HepG2 (cell line): Measurements from ENCODE around the gene ZBTB20. TPM values are rescaled to one million over a fixed set of nuclear protein-coding genes. Genes with fewer than 3 reads are reported as not detected.

Experiments used
- AHR ChIP-seq: IDR thresholded peaks from 2 replicates; pipeline ENCODE4 v1.6.1; 2018; ENCODE audit warnings: missing genetic modification reagents, missing compliant biosample characterization
- ARHGAP35 ChIP-seq: sonication (generic); formaldehyde crosslinking; IDR thresholded peaks from 2 replicates; pipeline ENCODE4 v1.9.0; 2022; ENCODE audit warnings: mild to moderate bottlenecking, inconsistent platforms, moderate library complexity, missing genetic modification reagents, borderline replicate concordance
- HDAC1 ChIP-seq: sonication (generic); formaldehyde crosslinking; IDR thresholded peaks from 2 replicates; pipeline ENCODE4 v1.5.1; 2020; ENCODE audit warnings: mild to moderate bottlenecking, missing genetic modification reagents
- IKZF1 ChIP-seq: fragments of 450-650 bp; IDR thresholded peaks from 2 replicates; pipeline ENCODE4 v1.7.1; 2016
- MTF1 ChIP-seq: sonication (generic); formaldehyde crosslinking; IDR thresholded peaks from 2 replicates; pipeline ENCODE4 v1.5.0; 2020; ENCODE audit warnings: missing genetic modification reagents
- NFYB ChIP-seq: sonication (generic); formaldehyde crosslinking; IDR thresholded peaks from 2 replicates; pipeline ENCODE4 v1.4.0; 2020; ENCODE audit warnings: missing genetic modification reagents
- SP4 ChIP-seq: sonication (generic); formaldehyde crosslinking; IDR thresholded peaks from 2 replicates; pipeline ENCODE4 v1.8.1; 2023; ENCODE audit warnings: mild to moderate bottlenecking, missing genetic modification reagents
- TBX2 ChIP-seq: sonication (generic); formaldehyde crosslinking; IDR thresholded peaks from 2 replicates; pipeline ENCODE4 v1.5.0; 2020; ENCODE audit warnings: missing genetic modification reagents, mild to moderate bottlenecking, borderline replicate concordance
- TEAD2 ChIP-seq: sonication (generic); formaldehyde crosslinking; IDR thresholded peaks from 2 replicates; pipeline ENCODE4 v1.9.0; 2021; ENCODE audit warnings: missing genetic modification reagents
- THYN1 ChIP-seq: sonication (generic); formaldehyde crosslinking; IDR thresholded peaks from 2 replicates; pipeline ENCODE4 v1.8.1; 2023; ENCODE audit warnings: low read depth, mild to moderate bottlenecking, moderate library complexity, missing genetic modification reagents, borderline replicate concordance
- YEATS4 ChIP-seq: sonication (generic); formaldehyde crosslinking; IDR thresholded peaks from 2 replicates; pipeline ENCODE4 v1.4.0; 2020; ENCODE audit warnings: missing genetic modification reagents, borderline replicate concordance
- ZMAT3 ChIP-seq: sonication (generic); formaldehyde crosslinking; conservative IDR thresholded peaks from 2 replicates; pipeline ENCODE4 v1.7.0; 2021; ENCODE audit warnings: missing genetic modification reagents
- ZNF205 ChIP-seq: IDR thresholded peaks from 2 replicates; pipeline ENCODE4 v1.6.1; 2018; ENCODE audit warnings: missing biosample characterization, missing genetic modification reagents
- ZNF335 ChIP-seq: sonication (generic); formaldehyde crosslinking; IDR thresholded peaks from 2 replicates; pipeline ENCODE4 v1.4.0; 2020; ENCODE audit warnings: missing genetic modification reagents
- ZNF547 ChIP-seq: sonication (generic); formaldehyde crosslinking; IDR thresholded peaks from 2 replicates; pipeline ENCODE4 v1.5.1; 2020; ENCODE audit warnings: mild to moderate bottlenecking, missing genetic modification reagents
- ZNF674 ChIP-seq: sonication (generic); formaldehyde crosslinking; IDR thresholded peaks from 2 replicates; pipeline ENCODE4 v1.5.0; 2020; ENCODE audit warnings: low read depth, mild to moderate bottlenecking, missing genetic modification reagents
- ZNF781 ChIP-seq: sonication (generic); formaldehyde crosslinking; IDR thresholded peaks from 2 replicates; pipeline ENCODE4 v1.5.1; 2020; ENCODE audit warnings: borderline replicate concordance, mild to moderate bottlenecking, missing genetic modification reagents; ENCODE audit errors: not compliant biosample characterization
- ZSCAN31 ChIP-seq: sonication (generic); formaldehyde crosslinking; IDR thresholded peaks from 2 replicates; pipeline ENCODE4 v1.5.0; 2020; ENCODE audit warnings: low read depth, mild to moderate bottlenecking, missing genetic modification reagents
- polyA plus RNA-seq, 8 experiments: library from polyadenylated mRNA; depleted of rRNA in 3 of 8; stranded (reverse) in 7 of 8; unstranded in 1 of 8; fragments of >200 nt; fragmentation: Illumina TruSeq in 4 of 8; extraction: Trizol in 4 of 8; gene quantifications; 2 replicates each; pipeline versions ENCODE4 v1.2.1 to v1.2.3, GENCODE V29; 2011 to 2016; ENCODE audit warnings: low read depth in 4 of 8, missing spikeins in 1 of 8, mixed read lengths in 1 of 8; ENCODE audit not compliant: insufficient read depth in 1 of 8
- total RNA-seq, 5 experiments: library from RNA; depleted of rRNA; stranded (reverse); fragments of >200 nt; fragmentation: Illumina TruSeq; extraction: Trizol; gene quantifications; 2 replicates each; pipeline ENCODE4 v1.2.3, GENCODE V29; 2016; ENCODE audit warnings: low read depth in 1 of 5
- TF ChIP-seq, protein P1 (sequence below): sonication (generic); formaldehyde crosslinking; IDR thresholded peaks from 2 replicates; pipeline ENCODE4; 2020; ENCODE audit warnings: missing genetic modification reagents, mild to moderate bottlenecking, borderline replicate concordance
- TF ChIP-seq, protein P2 (sequence below): sonication (generic); formaldehyde crosslinking; IDR thresholded peaks from 2 replicates; pipeline ENCODE4 v1.8.0; 2022; ENCODE audit warnings: missing genetic modification reagents, mild to moderate bottlenecking, moderate library complexity, borderline replicate concordance
- TF ChIP-seq, protein P3 (sequence below): sonication (generic); formaldehyde crosslinking; IDR thresholded peaks from 2 replicates; pipeline ENCODE4 v1.4.0; 2020; ENCODE audit warnings: missing genetic modification reagents
- TF ChIP-seq, protein P4 (sequence below): sonication (generic); formaldehyde crosslinking; IDR thresholded peaks from 2 replicates; pipeline ENCODE4 v1.5.0; 2020; ENCODE audit warnings: missing genetic modification reagents

The ZBTB20 gene
- total and polyA plus RNA-seq, 2 of the 13 experiments (the other 11 are each of a cell fraction or from before 2014, with no cell fraction given), result 1.9 to 8.8 TPM

DNA sequence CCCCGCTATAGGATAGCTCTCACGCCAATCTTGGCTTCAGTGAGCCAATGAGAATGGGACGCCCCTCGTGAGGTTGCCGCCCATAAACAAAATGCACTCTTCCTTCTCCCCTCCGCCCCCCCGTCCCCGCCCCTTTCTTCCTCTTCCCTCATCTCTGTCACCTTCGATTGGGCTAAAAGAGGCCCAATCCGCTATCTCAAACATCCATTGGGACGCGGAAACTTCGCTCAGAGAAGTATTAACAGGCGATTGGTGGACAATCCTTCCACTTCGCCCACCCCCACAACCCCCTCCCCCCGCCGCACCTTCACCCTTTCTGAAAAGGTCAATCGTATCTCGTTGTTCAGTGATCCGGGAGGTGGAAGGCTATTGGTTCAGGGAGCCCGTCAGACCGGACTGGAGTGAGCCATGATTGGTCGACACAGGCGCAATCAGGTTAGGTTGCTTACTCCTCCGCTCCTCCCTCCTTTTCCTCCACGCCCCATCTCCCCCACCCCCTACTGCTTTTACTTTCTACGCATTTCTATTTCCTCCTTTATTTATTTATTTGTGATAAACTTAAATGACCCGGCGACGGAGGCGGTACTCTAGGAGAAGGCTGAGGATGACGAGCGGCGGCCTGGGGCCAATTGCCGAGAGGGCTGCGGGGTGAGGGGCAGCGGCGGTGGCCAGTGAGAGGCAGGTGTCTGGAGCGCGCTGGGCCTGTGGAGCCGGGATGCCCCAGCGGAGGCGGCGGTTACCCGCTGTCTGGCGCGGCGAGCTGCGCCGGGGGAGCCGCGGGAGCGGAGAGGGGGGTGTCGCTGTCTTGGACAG lies 447 bp upstream of the ZBTB20 start (continued):
- TF ChIP-seq, protein P1, sequence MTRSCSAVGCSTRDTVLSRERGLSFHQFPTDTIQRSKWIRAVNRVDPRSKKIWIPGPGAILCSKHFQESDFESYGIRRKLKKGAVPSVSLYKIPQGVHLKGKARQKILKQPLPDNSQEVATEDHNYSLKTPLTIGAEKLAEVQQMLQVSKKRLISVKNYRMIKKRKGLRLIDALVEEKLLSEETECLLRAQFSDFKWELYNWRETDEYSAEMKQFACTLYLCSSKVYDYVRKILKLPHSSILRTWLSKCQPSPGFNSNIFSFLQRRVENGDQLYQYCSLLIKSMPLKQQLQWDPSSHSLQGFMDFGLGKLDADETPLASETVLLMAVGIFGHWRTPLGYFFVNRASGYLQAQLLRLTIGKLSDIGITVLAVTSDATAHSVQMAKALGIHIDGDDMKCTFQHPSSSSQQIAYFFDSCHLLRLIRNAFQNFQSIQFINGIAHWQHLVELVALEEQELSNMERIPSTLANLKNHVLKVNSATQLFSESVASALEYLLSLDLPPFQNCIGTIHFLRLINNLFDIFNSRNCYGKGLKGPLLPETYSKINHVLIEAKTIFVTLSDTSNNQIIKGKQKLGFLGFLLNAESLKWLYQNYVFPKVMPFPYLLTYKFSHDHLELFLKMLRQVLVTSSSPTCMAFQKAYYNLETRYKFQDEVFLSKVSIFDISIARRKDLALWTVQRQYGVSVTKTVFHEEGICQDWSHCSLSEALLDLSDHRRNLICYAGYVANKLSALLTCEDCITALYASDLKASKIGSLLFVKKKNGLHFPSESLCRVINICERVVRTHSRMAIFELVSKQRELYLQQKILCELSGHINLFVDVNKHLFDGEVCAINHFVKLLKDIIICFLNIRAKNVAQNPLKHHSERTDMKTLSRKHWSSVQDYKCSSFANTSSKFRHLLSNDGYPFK (CRISPR knock-in tag), result peak; percentile 51; the same call in 1 of the 2 replicates
- TF ChIP-seq TBX2 (peak; percentile 26; the same call in 1 of the 2 replicates), HDAC1 (CRISPR knock-in tag) (0 out of 2 replicates have a peak, but pooled peaks have one; percentile 40), ZSCAN31 (CRISPR knock-in tag) (no peak), ZMAT3 (CRISPR knock-in tag) (peak; percentile 78; the same call in 1 of the 2 replicates), YEATS4 (peak; percentile 56; the same call in 1 of the 2 replicates), ZNF205 (CRISPR knock-in tag) (no peak), NFYB (peak; percentile 91), ZNF674 (CRISPR knock-in tag) (no peak), SP4 (no peak; the same call in 1 of the 2 replicates), ZNF781 (CRISPR knock-in tag) (no peak), ZNF335 (no peak), MTF1 (CRISPR knock-in tag) (no peak), TEAD2 (CRISPR knock-in tag) (no peak), THYN1 (CRISPR knock-in tag) (no peak), ARHGAP35 (CRISPR knock-in tag) (peak; percentile 30; the same call in 1 of the 2 replicates), IKZF1 (no peak), AHR (CRISPR knock-in tag) (peak; percentile 38; the same call in 1 of the 2 replicates), ZNF547 (CRISPR knock-in tag) (peak; percentile 27; the same call in 1 of the 2 replicates)
- TF ChIP-seq, protein P2, sequence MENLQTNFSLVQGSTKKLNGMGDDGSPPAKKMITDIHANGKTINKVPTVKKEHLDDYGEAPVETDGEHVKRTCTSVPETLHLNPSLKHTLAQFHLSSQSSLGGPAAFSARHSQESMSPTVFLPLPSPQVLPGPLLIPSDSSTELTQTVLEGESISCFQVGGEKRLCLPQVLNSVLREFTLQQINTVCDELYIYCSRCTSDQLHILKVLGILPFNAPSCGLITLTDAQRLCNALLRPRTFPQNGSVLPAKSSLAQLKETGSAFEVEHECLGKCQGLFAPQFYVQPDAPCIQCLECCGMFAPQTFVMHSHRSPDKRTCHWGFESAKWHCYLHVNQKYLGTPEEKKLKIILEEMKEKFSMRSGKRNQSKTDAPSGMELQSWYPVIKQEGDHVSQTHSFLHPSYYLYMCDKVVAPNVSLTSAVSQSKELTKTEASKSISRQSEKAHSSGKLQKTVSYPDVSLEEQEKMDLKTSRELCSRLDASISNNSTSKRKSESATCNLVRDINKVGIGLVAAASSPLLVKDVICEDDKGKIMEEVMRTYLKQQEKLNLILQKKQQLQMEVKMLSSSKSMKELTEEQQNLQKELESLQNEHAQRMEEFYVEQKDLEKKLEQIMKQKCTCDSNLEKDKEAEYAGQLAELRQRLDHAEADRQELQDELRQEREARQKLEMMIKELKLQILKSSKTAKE, result no peak
- TF ChIP-seq, protein P3, sequence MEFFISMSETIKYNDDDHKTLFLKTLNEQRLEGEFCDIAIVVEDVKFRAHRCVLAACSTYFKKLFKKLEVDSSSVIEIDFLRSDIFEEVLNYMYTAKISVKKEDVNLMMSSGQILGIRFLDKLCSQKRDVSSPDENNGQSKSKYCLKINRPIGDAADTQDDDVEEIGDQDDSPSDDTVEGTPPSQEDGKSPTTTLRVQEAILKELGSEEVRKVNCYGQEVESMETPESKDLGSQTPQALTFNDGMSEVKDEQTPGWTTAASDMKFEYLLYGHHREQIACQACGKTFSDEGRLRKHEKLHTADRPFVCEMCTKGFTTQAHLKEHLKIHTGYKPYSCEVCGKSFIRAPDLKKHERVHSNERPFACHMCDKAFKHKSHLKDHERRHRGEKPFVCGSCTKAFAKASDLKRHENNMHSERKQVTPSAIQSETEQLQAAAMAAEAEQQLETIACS (CRISPR knock-in tag), result peak; percentile 64; the same call in 1 of the 2 replicates
- TF ChIP-seq, protein P4, sequence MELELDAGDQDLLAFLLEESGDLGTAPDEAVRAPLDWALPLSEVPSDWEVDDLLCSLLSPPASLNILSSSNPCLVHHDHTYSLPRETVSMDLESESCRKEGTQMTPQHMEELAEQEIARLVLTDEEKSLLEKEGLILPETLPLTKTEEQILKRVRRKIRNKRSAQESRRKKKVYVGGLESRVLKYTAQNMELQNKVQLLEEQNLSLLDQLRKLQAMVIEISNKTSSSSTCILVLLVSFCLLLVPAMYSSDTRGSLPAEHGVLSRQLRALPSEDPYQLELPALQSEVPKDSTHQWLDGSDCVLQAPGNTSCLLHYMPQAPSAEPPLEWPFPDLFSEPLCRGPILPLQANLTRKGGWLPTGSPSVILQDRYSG, result no peak
